HG02623 (cell line): ENCODE results near the gene EIF3I.
A peak's percentile ranks its signal among the peaks of the same experiment; 100 is the strongest.
"Not testable (repeated sequence)": the region's sequence is repeated elsewhere in the genome, so short reads cannot be mapped to it uniquely, and the experiment has no call there.

Experiments
- ATAC-seq: cut with Tn5 transposase; IDR thresholded peaks from one replicate; pipeline ENCODE4 v1.9.1; 2021; ENCODE audit warnings: moderate library complexity; ENCODE audit not compliant: unreplicated experiment

The EIF3I gene

GRCh38 chr1:32231843-32232432 lies 9.7 kb downstream of the EIF3I start:
- no peak for ATAC-seq

DNA sequence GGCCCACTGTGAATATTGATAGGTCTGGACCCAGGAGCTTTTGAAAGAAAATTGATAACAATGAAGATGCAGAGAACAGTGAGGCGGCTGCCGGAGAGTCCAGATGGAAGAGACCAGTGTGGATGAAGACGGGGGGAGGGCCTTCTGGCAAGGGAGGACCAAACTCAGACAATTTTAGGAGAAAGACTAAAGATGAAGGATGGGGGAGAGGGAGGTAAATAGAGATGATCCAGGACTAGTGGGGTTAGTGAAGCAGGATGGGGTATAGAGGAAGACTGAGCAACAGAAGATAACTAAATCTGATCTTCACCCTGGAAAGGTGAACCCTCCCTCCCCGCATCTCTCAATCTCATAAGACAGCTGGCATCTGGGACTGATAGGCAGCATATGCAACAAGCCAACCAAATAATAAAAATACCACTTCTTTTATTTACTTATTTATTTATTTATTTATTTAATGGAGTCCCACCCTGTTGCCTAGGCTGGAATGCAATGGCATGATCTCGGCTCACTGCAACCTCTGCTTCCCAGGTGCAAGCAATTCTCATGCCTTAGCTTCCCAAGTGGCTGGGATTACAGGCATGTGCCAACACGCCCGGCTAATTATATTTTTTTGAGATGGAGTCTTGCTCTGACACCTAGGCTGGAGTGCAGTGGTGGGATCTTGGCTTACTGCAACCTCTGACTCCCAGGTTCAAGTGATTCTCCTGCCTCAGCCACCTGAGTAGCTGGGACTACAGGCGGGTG lies 10.5 kb downstream of the EIF3I start:
- ATAC-seq, result no peak

- ATAC-seq, result no peak
Measured at GRCh38 chr1:32234792-32235191, 12.6 kb downstream of the EIF3I start.

GRCh38 chr1:32239337-32239736 lies 17.1 kb downstream of the EIF3I start:
- no peak for ATAC-seq

GRCh38 chr1:32239790-32240139 lies 17.6 kb downstream of the EIF3I start:
- ATAC-seq, result no peak

GRCh38 chr1:32240140-32240951 lies 18.1 kb downstream of the EIF3I start:
- ATAC-seq, result no peak

DNA sequence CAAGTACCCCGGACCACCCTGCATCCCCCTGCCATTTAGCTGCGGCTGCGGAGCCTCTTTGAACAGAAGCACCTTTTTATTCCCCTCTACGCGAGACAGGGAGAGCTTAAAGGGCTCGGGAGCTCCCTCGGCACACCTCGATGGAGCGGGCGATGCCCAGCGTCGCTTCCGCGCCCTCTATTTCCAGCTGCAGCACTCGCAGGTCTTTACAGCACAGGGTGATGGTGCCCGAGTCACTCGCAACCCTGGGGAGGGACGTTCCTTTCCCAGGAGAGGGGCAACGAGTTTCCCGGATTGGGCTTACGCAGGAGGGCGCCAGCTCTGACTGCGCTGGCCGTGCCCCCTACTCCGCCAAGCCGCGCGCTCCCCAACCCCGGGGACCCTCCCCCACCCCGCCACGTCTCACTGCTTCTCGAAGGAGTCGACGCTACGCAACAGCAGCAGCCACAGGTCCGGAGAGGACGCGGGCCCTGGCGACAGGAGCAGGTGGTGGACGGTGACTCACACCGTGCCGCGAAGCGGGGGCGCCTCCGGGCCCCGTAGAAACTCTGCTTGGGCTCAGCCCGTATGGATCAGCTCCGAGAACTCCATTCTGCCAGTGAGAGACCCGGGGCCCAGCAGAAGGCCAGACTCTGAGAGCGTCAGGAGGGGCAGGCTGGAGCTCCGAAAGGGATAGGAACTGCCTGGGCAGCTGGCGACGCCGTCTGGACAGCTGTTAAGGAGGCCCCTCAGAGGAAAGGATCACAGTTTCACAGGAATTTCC lies 19.0 kb downstream of the EIF3I start:
- ATAC-seq, result no peak

DNA sequence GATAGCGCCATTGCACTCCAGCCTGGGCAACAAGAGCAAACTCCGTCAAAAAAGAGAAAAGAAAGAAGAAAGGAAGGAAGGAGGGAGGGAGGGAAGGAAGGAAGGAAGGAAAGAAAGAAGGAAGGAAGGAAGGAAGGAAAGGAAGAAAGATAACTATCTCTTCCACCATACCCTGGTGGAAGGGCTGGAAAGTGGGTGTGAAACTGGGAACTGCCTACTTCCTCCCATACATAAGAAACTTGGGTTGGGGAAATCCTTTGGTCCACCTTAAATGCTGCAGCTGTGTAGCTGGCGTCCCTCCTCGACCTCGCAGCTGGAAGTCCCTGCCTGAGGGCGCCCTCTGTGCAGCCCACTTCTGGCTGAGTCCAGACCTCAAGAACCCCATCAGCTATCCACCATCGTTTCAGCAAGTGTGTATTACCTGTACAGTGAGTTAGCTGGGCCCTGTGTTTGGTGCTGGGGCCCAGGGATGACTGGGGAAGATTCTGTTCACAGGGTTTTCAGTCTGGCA lies 20.2 kb downstream of the EIF3I start:
- no peak for ATAC-seq

DNA sequence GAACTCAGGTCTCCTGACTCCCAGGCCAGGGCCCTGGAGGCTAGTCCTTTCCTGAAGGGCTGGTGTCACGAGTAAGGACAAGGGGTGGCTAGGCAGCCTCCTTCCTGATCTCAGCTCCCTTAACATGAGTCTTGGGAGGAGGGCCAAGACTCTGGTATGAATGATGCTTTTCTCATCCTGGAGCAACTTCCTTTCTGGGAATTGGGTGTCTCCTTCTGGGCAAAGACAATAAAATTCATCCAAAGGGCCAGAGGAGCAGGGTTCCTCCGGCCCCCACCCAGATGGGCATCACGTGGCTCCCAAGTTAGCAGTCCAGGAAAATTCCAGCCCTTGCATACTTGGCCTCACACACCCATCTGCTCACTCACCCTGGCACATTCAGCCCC lies 24.7 kb downstream of the EIF3I start, which contains the start of gene FAM167B:
Gene FAM167B (plus strand): TSS at position 335 of the 386 bp plus-strand sequence. CDS start 200 bp downstream, outside the sequence.
- ATAC-seq, result no peak

DNA sequence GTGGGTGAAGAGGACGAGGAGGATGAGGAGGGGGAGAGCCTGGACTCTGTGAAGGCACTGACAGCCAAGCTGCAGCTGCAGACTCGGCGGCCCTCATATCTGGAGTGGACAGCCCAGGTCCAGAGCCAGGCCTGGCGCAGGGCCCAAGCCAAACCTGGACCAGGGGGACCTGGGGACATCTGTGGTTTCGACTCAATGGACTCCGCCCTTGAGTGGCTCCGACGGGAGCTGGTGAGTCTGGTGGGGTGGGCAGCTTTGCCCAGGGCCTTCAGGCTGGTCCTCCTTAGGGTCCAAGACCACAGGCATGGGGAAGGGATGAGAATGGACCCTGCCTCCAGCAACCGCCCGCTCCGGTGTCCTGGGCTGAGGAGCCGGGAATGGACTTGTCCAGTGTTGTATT lies 25.2 kb downstream of the EIF3I start:
- no peak for ATAC-seq

- no peak for ATAC-seq
Measured at GRCh38 chr1:32247983-32248889, 26.0 kb downstream of the EIF3I start.

- ATAC-seq, result peak; percentile 53
Measured at GRCh38 chr1:32249831-32250525, 27.8 kb downstream of the EIF3I start.

DNA sequence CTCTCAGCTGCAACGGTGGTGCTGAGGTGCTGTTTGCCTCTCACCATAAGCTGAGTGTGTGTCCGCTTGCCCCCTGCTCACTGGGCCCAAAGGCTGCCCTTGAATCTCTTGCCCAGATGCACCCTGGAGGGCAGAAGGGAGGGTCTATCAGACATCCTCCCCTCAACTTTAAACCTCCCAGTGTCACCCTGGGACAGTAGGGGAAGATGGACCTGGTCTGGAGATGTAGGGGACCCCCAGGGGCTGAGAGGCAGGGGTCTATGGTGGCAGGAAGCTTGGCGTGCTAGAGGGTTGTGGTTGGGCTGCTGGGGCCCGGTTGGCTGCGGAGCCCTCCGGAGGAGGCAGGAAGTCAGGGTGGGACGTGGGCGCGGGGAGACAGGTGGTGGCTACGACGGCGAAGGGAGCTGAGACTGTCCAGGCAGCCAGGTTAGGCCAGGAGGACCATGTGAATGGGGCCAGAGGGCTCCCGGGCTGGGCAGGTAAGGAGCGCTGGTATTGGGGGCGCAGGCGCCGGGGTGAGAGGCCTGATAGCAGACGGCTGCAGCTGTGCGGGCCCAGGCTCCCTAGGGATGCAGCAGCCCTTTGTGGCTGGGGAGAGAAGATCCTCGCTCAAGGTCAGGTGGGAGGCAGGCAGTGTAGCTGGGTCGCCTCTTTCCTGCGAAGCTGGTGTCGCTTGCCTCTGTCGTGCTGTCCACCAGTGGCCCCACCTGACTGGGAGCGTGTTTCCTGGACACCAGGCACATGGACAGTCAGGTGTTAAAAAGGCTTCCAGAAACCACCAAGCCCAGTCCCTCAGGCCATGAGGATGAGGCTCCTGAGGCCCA lies 28.9 kb downstream of the EIF3I start, which contains the start of gene LCK:
Gene LCK (plus strand): TSS at position 373 of the 824 bp plus-strand sequence. CDS start 23,065 bp downstream, outside the sequence.
- no peak for ATAC-seq

GRCh38 chr1:32255072-32256071 lies 33.2 kb downstream of the EIF3I start:
- ATAC-seq, result no peak

GRCh38 chr1:32256473-32257226 lies 34.4 kb downstream of the EIF3I start:
- no peak for ATAC-seq

DNA sequence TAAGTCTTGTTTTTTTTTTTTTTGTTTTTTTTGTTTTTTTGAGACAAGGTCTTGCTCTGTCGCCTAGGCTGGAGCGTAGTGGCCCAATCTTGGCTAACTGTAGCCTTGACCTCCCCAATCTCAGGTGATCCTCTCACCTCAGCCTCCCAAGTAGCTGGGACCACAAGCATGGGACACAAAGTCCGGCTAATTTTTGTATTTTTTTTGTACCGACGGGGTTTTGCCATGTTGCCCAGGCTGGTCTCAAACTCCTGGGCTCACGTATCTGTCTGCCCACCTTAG lies 35.0 kb downstream of the EIF3I start:
- no peak for ATAC-seq

- ATAC-seq, result not testable (repeated sequence)
Measured at GRCh38 chr1:32263236-32263593, 41.0 kb downstream of the EIF3I start.
